Activated CD4-positive, CD25-positive, alpha-beta regulatory T cell treated with anti-CD3 and anti-CD28 coated beads, Interleukin-2, amount 50 U/mL, for 24 hours (primary cell): ENCODE measurements around the gene KMT2B.

ENCODE experiments used
- ATAC-seq, 2 donors: fragments of 150-1000 bp; cut with Tn5 transposase; one replicate each; pipeline ENCODE4 v1.10.0; 2021; ENCODE audit warnings: mild to moderate bottlenecking in 1 of 2, moderate library complexity in 1 of 2

KMT2B gene

DNA sequence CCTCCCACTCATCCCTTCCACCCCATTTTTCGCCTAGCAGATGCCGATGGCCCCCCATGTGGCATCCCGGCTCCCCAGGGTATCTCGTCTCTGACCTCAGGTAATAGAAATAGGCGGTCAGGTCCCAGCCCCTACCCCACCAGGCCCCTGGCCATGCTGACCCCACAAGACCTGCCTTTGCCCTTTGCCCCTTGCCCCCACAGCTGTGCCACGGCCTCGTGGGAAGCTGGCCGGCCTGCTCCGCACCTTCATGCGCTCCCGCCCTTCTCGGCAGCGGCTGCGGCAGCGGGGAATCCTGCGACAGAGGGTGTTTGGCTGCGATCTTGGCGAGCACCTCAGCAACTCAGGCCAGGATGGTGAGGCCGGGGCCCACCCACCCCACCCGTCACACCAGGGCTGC is 62.9 kb downstream of the KMT2B start:
- ATAC-seq: no peak

DNA sequence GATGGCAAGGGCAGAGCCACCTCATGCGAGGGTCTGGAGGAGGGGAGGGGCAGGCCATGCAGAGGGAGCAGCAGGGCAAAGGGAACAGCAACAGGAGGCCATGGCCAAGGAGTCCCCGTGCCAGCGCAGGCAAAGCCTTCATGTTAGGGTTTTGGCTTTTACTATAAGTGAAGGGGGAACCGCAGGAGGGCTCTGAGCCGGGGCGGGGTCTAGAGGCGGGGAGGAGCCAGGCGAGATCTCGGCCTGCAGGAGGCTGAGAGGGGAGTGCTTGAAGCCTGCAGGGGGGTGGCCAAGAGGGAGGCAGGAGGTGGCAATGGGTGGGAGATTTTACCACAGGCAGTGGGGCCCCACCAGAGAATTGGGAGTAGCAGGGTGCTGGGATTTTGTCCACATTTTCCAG is 63.8 kb downstream of the KMT2B start:
- ATAC-seq: no peak

GRCh38 chr19:35782589-35782988 is 64.8 kb downstream of the KMT2B start:
- ATAC-seq: no peak

DNA sequence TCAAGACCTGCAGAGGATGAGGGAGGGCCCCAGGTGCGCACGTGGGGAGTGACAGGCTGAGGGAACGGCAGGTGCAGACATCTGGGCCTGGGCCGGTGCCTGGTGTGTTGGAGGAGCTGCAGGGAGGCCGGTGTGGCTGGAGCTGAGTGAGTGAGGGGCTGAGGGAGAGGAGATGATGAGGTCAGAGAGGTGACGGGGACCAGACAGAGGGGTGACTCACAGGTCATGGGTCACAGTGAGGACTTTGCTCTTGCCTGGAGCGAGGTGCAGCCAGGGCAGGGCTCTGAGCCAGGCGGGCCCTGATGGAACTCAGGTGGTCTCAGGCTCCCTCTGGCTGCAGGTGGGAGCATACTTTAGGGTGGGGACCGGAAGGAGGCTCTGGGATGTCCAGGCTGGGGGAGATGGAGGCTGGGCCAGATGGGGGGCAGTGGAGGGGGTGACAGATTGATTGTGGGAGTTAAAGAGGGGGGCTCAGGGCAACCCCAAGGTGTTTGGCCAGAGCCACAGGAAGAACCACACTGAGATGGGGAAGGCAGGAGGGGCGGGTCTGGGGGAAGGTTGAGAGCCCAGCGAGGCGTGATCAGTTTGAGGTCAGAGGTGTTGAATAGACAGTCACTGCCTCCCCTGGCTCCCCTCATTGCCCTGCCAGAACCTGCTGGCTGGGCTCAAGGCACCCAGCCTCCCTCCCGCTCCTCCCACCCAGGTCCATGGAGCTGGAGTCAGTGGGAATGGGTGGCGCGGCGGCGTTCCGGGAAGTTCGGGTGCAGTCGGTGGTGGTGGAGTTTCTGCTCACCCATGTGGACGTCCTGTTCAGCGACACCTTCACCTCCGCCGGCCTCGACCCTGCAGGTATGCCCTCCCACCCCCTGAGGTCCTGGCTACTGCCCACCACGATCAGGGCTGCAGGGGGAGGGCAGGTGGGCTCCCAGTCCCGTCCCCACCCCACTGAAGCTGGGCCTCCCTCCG is 65.9 kb downstream of the KMT2B start:
- ATAC-seq: no peak

- ATAC-seq: no peak
Observed at GRCh38 chr19:35784503-35785338, 66.9 kb downstream of the KMT2B start.

GRCh38 chr19:35785339-35785627 is 67.5 kb downstream of the KMT2B start:
- ATAC-seq: no peak

DNA sequence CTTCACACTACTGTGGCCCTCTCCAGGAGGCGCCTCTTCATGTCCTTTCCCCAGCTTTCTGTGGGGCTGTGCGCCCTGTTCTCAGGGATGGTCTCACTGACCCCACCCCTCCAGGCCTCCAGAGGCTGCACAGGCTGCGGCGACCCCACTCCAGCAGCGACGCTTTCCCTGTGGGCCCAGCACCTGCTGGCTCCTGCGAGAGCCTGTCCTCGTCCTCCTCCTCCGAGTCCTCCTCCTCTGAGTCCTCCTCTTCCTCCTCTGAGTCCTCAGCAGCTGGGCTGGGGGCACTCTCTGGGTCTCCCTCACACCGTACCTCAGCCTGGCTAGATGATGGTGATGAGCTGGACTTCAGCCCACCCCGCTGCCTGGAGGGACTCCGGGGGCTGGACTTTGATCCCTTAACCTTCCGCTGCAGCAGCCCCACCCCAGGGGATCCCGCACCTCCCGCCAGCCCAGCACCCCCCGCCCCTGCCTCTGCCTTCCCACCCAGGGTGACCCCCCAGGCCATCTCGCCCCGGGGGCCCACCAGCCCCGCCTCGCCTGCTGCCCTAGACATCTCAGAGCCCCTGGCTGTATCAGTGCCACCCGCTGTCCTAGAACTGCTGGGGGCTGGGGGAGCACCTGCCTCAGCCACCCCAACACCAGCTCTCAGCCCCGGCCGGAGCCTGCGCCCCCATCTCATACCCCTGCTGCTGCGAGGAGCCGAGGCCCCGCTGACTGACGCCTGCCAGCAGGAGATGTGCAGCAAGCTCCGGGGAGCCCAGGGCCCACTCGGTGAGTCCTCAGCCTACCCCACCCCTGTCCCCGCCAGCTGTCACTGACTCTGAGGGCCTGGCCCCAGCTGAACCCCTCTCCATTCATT is 68.7 kb downstream of the KMT2B start:
- ATAC-seq: no peak

DNA sequence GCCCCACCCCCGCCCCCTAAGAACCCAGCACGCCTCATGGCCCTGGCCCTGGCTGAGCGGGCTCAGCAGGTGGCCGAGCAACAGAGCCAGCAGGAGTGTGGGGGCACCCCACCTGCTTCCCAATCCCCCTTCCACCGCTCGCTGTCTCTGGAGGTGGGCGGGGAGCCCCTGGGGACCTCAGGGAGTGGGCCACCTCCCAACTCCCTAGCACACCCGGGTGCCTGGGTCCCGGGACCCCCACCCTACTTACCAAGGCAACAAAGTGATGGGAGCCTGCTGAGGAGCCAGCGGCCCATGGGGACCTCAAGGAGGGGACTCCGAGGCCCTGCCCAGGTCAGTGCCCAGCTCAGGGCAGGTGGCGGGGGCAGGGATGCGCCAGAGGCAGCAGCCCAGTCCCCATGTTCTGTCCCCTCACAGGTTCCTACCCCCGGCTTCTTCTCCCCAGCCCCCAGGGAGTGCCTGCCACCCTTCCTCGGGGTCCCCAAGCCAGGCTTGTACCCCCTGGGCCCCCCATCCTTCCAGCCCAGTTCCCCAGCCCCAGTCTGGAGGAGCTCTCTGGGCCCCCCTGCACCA is 69.5 kb downstream of the KMT2B start:
- no peak for ATAC-seq
